GM13977 (cell line): Measurements from ENCODE around the gene CPZ.

Experiments
- DNase-seq: peaks from one replicate; pipeline ENCODE4 v3.0.0; 2012; ENCODE audit warnings: low spot score
- CTCF ChIP-seq: IDR thresholded peaks from 2 replicates; pipeline ENCODE4 v1.5.1; 2012; ENCODE audit warnings: mild to moderate bottlenecking, control low read depth; ENCODE audit not compliant: insufficient read depth; ENCODE audit errors: extremely low read depth, missing control alignments
- in situ Hi-C: fragments of 300-500 bp; cut with MboI; formaldehyde crosslinking; loops from one replicate; pipeline ENCODE4 v1.12.0; 2022; ENCODE audit warnings: low sequenced_read_pairs, low pct_unique_long_range_greater_than_20kb, mixed read lengths, inconsistent platforms; ENCODE audit not compliant: unreplicated experiment

The CPZ gene

GRCh38 chr4:8589336-8589735, 3.2 kb upstream of the CPZ start:
- no peak for DNase-seq
- TF ChIP-seq CTCF, result no peak
- in situ Hi-C loops, result loop anchor here (25.0 kb wide), 1 partner anchor 127 kb away; no protein-coding TSS in a partner anchor

GRCh38 chr4:8589823-8590545, 2.6 kb upstream of the CPZ start:
- no peak for TF ChIP-seq CTCF
- DNase-seq, result no peak
- in situ Hi-C loops, result loop anchor here (25.0 kb wide), 1 partner anchor 128 kb away; no protein-coding TSS in a partner anchor

- in situ Hi-C loops, result loop anchor here (25.0 kb wide), 1 partner anchor 128 kb away; no protein-coding TSS in a partner anchor
- DNase-seq, result no peak
- no peak for TF ChIP-seq CTCF
Observed at GRCh38 chr4:8590546-8590880, 2.1 kb upstream of the CPZ start.

- DNase-seq, result no peak
- no peak for TF ChIP-seq CTCF
- in situ Hi-C loops, result loop anchor here (25.0 kb wide), 1 partner anchor 129 kb away; no protein-coding TSS in a partner anchor
Observed at GRCh38 chr4:8591114-8591513, 1.5 kb upstream of the CPZ start.

GRCh38 chr4:8591626-8592365, 769 bp upstream of the CPZ start:
- DNase-seq, result no peak
- no peak for TF ChIP-seq CTCF
- in situ Hi-C loops, result loop anchor here (25.0 kb wide), 1 partner anchor 129 kb away; no protein-coding TSS in a partner anchor

GRCh38 chr4:8593264-8594096, 915 bp downstream of the CPZ start:
- in situ Hi-C loops, result loop anchor here (25.0 kb wide), 1 partner anchor 131 kb away; no protein-coding TSS in a partner anchor
- no peak for TF ChIP-seq CTCF
- no peak for DNase-seq
